Transverse colon (tissue), 4 donors: ENCODE data around the gene ACSS3. TPM values are rescaled to one million over a fixed set of nuclear protein-coding genes. Genes with fewer than 3 reads are reported as not detected.
"Not testable (repeated sequence)": the region's sequence is repeated elsewhere in the genome, so short reads cannot be mapped to it uniquely, and the experiment has no call there.

ENCODE experiments used
- DNase-seq: peaks from one replicate; pipeline ENCODE4 v3.0.0-alpha.2; 2019
- H3K27ac ChIP-seq, 4 donors: fragments of 200-600 bp; sonication (generic); 2 replicates each; pipeline ENCODE4 v1.5.1; 2016 to 2018; ENCODE audit warnings: inconsistent platforms in 4 of 4
- H3K27me3 ChIP-seq: fragments of 200-600 bp; sonication (generic); 2 replicates; pipeline ENCODE4 v1.5.1; 2017; ENCODE audit warnings: inconsistent platforms
- H3K36me3 ChIP-seq, 4 donors: fragments of 200-600 bp; sonication (generic); 2 replicates each; pipeline ENCODE4 v1.5.1; 2017 to 2019; ENCODE audit warnings: inconsistent platforms in 4 of 4
- H3K4me1 ChIP-seq, 4 donors: fragments of 200-600 bp; sonication (generic); 2 replicates each; pipeline ENCODE4 v1.5.1; 2017 to 2020; ENCODE audit warnings: inconsistent platforms in 4 of 4
- H3K4me3 ChIP-seq, 4 donors: fragments of 200-600 bp; sonication (generic); 1 replicate in 1 of 4; 2 replicates in 3 of 4; pipeline versions ENCODE4 v1.5.1 to v1.6.1; 2017 to 2019; ENCODE audit warnings: inconsistent platforms in 4 of 4
- H3K9me3 ChIP-seq, 2 donors: fragments of 200-600 bp; sonication (generic); 2 replicates each; pipeline ENCODE4 v1.5.1; 2017 to 2019; ENCODE audit warnings: inconsistent platforms in 2 of 2
- CTCF ChIP-seq, 5 experiments: fragments of 200-600 bp in 3 of 5; fragments of 450-650 bp in 2 of 5; sonication (generic) in 3 of 5; IDR thresholded peaks; 1 replicate in 2 of 5; 2 replicates in 3 of 5; pipeline ENCODE4 v1.5.1; 2016 to 2017; ENCODE audit warnings: antibody characterized with exemption in 5 of 5, inconsistent platforms in 3 of 5, mild to moderate bottlenecking in 2 of 5, moderate library complexity in 1 of 5
- EP300 ChIP-seq: sonication (generic); formaldehyde crosslinking; IDR thresholded peaks from one replicate; pipeline ENCODE4 v1.6.1; 2017; ENCODE audit warnings: antibody characterized with exemption, low read depth
- POLR2A ChIP-seq: fragments of 450-650 bp; IDR thresholded peaks from one replicate; pipeline ENCODE4 v1.6.1; 2016; ENCODE audit warnings: antibody characterized with exemption, mild to moderate bottlenecking, moderate library complexity
- POLR2AphosphoS5 ChIP-seq, 3 donors: sonication (generic); formaldehyde crosslinking; IDR thresholded peaks; one replicate each; pipeline ENCODE4 v1.6.1; 2016; ENCODE audit warnings: antibody characterized with exemption in 3 of 3
- WGBS, 2 donors: methylation state at CpG; one replicate each; pipeline ENCODE4 v1.1.5; 2018; ENCODE audit warnings: low coverage in 1 of 2; 5-methylcytosine and 5-hydroxymethylcytosine counted together
- in situ Hi-C, 4 donors: fragments of 200-750 bp; cut with MboI; loops; one replicate each; pipeline versions ENCODE4 v1.15.0 to v1.15.1; 2017; ENCODE audit warnings: low sequenced_read_pairs in 3 of 4, low pct_ligation_motif_present in 1 of 4, low pct_unique_long_range_greater_than_20kb in 1 of 4
- intact Hi-C: fragments of 100-400 bp; cut with DNase I; formaldehyde crosslinking; loops from one replicate; pipeline ENCODE4 v1.15.1; 2023; ENCODE audit warnings: low total_unique reads
- total RNA-seq, 4 donors: library from RNA; depleted of rRNA; stranded (reverse); fragments of >200 nt; gene quantifications; one replicate each; pipeline ENCODE4 v1.1.0, GENCODE V29; 2016

The ACSS3 gene
- total RNA-seq, 4 donors from 2014 or later: 4.1 to 10.3 (median 8.0) TPM

- Histone ChIP-seq H3K27ac (no peak overlapping the region), H3K27me3 (no peaks in the 10 kb centered on the region), H3K9me3 (no peaks in the 10 kb centered on the region), H3K4me3 (no peak overlapping the region), H3K36me3 (no peaks in the 10 kb centered on the region), H3K4me1 (no peaks in the 10 kb centered on the region)
- no peak for DNase-seq
- in situ Hi-C loops (no loop called here), intact Hi-C loops (no loop called here)
- TF ChIP-seq CTCF (IDR thresholded peaks at IDR 0.05) (no peak), POLR2A (no peak), EP300 (no peak), POLR2AphosphoS5 (IDR thresholded peaks at IDR 0.05) (no peak)
These were observed 27.8 kb downstream of the ACSS3 start for GRCh38 chr12:81105687-81106086.

GRCh38 chr12:81114226-81114625 is 36.3 kb downstream of the ACSS3 start:
- no peak overlapping the region for H3K27ac ChIP-seq
- H3K9me3 ChIP-seq: no peaks in the 10 kb centered on the region
- no peak for TF ChIP-seq POLR2A
- TF ChIP-seq EP300: no peak
- no peak for TF ChIP-seq CTCF (IDR thresholded peaks at IDR 0.05)
- TF ChIP-seq POLR2AphosphoS5 (IDR thresholded peaks at IDR 0.05): no peak
- no peaks in the 10 kb centered on the region for H3K27me3 ChIP-seq
- no peak overlapping the region for H3K4me3 ChIP-seq
- no peak for DNase-seq
- intact Hi-C loops: no loop called here
- no peaks in the 10 kb centered on the region for H3K4me1 ChIP-seq
- H3K36me3 ChIP-seq: no peaks in the 10 kb centered on the region
- in situ Hi-C loops: no loop called here

- intact Hi-C loops, in situ Hi-C loops, H3K4me3 ChIP-seq, H3K27ac ChIP-seq, H3K4me1 ChIP-seq, DNase-seq, H3K9me3 ChIP-seq, H3K27me3 ChIP-seq, H3K36me3 ChIP-seq: not testable (repeated sequence)
- WGBS, 2 donors: 60 to 97% methylated on average over 3 of the region's 3 CpGs
These were observed 41.2 kb downstream of the ACSS3 start for GRCh38 chr12:81119069-81119468.

- TF ChIP-seq POLR2AphosphoS5 (IDR thresholded peaks at IDR 0.05) (no peak), CTCF (IDR thresholded peaks at IDR 0.05) (no peak), POLR2A (no peak), EP300 (no peak)
- no peak for DNase-seq
- H3K9me3 ChIP-seq: no peaks in the 10 kb centered on the region
- intact Hi-C loops (no loop called here), in situ Hi-C loops (no loop called here)
- no peaks in the 10 kb centered on the region for H3K27me3 ChIP-seq
- H3K36me3 ChIP-seq: no peaks in the 10 kb centered on the region
- no peak overlapping the region for H3K4me3 ChIP-seq
- H3K27ac ChIP-seq: no peak overlapping the region
- no peaks in the 10 kb centered on the region for H3K4me1 ChIP-seq
- 60 to 63% methylated on average over 1 to 2 of the region's 2 CpGs for WGBS, 2 donors
These were observed 43.1 kb downstream of the ACSS3 start for GRCh38 chr12:81120961-81121360.

DNA sequence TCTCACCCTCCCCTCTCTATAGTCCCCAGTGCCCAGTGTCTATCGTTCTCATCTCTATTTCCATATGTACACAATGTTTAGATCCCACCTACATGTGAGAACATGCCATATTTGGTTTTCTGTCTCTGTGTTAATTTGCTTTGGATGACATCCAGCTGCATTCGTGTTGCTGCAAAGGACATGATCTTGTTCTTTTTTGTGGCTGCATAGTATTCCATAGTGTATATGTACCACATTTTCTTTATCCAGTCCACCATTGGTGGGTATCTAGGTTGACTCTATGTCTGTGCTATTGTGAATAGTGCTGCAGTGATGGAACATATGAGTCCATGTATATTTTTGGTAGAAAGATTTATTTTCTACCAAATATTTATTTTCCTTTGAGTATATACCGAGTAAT is 45.7 kb downstream of the ACSS3 start:
- Histone ChIP-seq H3K4me1 (no peaks in the 10 kb centered on the region), H3K27me3 (no peaks in the 10 kb centered on the region), H3K4me3 (no peak overlapping the region), H3K36me3 (no peaks in the 10 kb centered on the region), H3K9me3 (no peaks in the 10 kb centered on the region), H3K27ac (no peak overlapping the region)
- WGBS, 2 donors: 84 to 100% methylated on average over 3 of the region's 3 CpGs
- TF ChIP-seq EP300 (no peak), CTCF (IDR thresholded peaks at IDR 0.05) (no peak), POLR2AphosphoS5 (IDR thresholded peaks at IDR 0.05) (no peak), POLR2A (no peak)
- intact Hi-C loops (loop anchor here (2.0 kb wide), 1 partner anchor 63 kb away; no protein-coding TSS in a partner anchor), in situ Hi-C loops (no loop called here)
- no peak for DNase-seq
